LoVo (cell line): Measurements from ENCODE around the gene MAP3K9.

Experiments
- DNase-seq: peaks from one replicate; pipeline ENCODE4 v3.0.0-alpha.2; 2016; ENCODE audit warnings: low spot score

Gene MAP3K9

DNA sequence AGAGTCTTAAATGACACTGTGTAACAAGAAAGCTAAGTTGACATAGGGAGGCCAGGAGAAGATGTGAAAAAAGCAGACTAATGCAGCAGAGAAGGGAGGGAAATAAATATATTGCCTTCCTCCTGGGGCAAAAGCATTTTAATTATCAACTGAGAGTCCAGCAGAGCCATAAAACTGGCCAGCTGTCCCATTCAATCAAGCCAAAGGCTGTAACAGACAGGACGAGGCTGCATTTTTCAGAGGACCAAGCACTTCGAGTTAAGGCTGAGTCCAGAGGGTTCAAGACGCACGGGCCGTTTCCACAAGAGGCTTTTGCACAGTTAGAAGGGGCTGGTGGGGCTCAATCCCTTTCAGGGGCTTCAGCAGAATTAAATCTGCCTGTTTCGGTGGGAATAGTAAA, 20.4 kb downstream of the MAP3K9 start:
- DNase-seq, result no peak

DNA sequence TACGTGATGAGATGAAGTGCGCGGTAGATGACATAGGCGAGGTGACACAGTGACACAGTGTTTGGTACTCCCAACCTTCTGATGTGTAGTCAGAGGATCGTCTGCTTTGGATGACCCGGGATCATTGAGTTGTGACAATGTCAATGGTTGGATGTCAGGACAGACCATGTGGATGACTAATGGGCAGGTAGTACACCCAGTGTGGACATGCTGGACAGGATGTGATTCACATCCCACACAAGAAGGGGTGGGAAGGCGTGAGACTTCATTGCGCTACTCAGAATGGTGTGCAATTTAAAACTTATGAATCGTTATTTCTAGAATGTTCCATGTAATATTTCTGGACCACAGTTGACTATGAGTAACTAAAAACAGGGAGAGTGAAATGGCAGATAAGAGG, 23.8 kb downstream of the MAP3K9 start:
- DNase-seq, result no peak

DNA sequence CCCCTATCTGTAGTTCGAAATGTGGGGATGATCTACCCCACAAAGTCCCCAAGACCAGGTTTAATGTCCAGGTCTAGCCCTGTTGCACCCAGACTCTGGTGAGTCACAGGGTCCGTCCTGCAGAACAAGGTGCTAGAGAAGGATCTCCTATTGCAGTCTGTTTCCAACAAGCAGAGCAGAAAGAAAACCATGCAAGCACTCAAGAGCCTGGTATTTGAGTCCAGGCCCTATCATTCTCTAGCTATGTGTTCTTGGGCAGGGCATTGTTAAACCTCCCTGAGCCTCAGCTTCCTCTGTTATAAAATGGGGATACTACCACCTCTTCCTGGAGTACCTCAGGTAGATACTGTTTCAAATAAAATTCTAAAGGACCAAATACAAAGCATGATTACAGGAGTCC, 24.4 kb downstream of the MAP3K9 start:
- no peak for DNase-seq

GRCh38 chr14:70782361-70782760, 27.0 kb downstream of the MAP3K9 start:
- peak; percentile 61 for DNase-seq

DNA sequence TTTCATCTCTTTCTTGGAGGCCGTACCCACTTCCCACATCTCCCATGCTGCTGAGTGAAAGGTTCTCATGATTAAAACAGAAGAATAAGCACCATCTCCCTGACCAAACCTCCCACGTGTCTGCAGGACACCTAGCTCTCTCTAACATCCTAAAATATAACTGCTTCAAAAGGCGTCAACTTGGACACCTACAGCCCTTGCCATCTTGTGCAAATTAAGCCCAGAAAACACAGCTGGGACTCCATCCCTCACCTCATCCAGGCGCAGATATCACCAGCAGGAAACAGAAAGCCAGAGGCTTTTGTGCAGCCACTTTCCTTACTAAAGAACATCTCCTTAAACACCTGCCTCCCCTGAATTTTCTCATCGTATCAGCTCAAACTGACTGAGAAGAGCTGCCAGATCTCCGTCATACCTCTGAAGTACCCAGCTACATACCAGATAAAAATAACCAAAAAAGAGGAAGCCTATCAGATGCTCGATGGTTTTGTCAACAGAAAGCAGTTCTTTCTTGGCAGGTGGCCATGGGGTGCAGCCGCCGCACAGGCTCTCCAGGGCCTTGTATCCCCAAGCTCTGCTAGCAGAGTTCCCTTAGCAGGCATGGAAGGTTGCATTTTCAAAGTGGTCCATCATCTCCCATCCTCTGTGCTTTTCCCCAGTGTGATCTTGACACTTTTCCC, 28.8 kb downstream of the MAP3K9 start:
- no peak for DNase-seq

GRCh38 chr14:70779667-70780066, 29.6 kb downstream of the MAP3K9 start:
- no peak for DNase-seq

DNA sequence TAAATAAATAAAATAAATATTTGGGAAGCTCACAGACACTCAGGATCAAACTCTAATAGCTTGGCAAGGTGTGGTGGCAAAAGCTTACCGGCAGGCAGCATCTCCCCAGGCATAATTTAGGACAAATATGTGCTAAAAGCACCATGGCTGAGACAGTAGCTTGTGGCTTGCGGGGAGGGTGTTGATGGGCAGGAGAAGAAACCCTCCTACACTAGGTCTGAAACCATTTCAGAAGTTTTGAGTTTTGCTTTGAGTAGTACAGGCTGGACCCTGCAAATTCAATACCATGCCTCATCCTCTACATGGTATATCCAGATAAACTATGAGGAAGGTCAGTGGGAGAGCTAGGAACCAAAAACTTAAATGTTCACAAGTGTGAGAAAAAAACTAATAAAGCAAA, 33.1 kb downstream of the MAP3K9 start:
- DNase-seq, result no peak

GRCh38 chr14:70773182-70773862, 36.0 kb downstream of the MAP3K9 start:
- no peak for DNase-seq

DNA sequence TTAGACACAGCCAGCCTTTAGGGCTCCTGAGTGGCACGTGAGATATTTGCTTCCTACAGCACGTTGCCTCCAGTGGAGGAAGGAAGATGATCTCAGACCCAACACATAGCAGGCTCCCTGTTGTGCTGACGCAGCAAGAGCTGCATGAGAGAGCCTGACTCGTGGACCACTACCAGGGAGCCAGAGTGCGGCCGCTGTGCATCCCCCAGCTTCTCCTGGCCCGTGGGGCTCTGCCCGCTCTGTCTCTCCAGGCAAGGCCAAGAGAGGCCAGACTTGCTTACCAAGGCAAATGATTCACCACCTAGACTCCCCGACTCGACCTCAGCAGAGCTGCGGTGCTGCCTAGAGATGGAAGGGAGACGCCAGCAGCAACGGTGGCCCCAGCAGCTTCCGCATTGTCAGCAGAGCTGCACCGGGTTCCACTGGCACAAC, 37.5 kb downstream of the MAP3K9 start:
- DNase-seq, result no peak

DNA sequence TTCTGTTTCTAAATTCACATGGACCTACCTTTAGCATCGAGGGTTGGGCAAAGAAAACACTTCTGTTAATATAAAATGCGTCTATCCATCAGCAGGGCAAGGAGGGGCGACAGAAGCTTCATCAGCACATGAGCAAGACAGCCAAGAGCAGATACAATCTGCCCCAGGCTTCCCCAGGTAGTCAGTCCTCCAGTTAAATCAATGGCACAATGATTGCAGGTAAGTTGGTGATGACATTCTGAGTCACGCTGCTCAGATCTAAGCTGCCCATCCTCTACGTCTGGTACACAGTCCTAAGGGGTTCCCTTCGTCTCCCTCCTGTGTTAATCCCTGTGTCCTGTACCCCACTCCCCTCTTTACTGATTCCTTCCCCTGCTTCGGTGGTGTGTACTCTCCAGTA, 38.8 kb downstream of the MAP3K9 start:
- no peak for DNase-seq

- DNase-seq, result no peak
Measured at GRCh38 chr14:70759398-70759797, 49.9 kb downstream of the MAP3K9 start.

- DNase-seq, result peak; percentile 35
Measured at GRCh38 chr14:70755655-70756054, 53.7 kb downstream of the MAP3K9 start.

GRCh38 chr14:70754991-70755390, 54.3 kb downstream of the MAP3K9 start:
- DNase-seq, result peak; percentile 94

DNA sequence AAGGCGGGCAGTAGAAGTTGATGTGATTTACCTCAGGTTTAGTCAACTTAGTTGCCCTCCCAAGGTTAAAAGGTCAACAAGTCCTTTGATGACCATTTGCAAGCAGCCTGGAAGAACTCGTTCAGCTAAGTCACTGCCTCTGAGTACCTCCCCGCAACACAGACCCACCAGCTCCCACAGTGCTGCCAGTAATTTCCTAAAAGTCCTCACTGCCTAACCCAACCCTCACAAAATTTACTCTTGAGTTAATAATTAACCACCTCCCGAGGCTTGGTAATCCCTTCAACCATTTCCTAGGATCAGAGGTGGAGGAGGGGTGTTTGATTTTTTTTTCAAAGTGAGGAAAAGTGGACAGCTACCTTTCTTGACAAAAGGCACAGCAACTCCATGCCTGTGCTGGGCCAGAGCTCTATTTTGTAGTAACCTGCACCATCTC, 55.8 kb downstream of the MAP3K9 start:
- DNase-seq, result peak; percentile 75

DNA sequence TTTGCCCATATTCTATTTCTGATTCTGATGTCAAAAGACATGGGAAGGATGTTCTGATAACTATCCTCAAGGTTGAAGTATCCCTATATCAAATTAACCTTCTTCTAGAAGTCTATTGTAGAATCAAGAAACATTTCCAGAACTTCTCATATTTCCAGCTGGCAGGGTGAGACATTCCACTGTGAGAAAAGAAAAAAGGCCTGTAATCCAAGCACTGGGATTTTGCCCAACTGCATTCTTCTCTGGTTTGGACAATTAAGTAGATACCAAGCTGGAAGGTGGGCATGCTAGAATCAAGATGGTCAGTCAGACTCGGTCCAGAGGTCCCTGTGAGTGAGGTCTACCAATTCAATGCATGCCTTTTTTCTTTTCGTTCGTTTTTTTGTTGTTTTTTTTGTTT, 60.9 kb downstream of the MAP3K9 start:
- DNase-seq, result no peak

DNA sequence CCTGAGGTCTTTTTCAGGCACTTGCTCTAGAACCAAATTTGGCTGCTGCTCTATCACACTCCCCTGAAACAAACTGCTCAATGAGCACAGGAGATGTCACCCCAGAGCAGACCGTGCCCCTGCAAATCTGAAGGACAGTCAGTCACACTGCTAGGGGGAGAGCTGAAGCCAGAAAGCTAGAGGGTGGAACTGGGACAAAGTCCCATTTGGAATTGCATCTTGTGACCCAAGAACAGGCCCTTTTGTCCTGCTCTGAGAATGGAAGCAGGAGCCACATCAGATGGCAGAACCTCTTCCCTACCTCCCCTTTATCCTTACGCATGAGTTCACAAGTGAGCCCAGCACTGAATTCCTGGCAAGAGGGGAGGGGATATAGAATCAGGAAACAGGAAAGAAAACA, 64.7 kb downstream of the MAP3K9 start:
- no peak for DNase-seq

DNA sequence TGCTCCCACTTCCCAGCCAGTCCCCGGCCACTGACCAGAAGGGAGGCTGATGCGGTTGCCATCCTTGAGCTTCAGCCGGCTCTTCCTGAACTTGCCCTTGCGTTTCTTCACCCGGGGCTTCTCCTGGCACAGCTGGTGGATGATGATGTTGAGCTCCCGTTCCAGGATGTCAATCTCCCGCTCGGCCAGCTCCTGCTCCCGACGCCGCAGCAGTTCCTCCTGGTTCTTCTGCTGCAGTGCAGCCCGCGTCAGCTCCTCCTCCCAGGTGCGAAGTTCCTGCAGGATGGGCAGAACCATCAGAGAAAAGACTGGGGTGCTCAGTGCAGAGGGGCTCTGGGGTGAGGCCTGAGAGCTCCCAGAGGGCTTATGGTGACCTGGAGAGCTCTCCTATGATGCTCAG, 67.0 kb downstream of the MAP3K9 start:
- no peak for DNase-seq

DNA sequence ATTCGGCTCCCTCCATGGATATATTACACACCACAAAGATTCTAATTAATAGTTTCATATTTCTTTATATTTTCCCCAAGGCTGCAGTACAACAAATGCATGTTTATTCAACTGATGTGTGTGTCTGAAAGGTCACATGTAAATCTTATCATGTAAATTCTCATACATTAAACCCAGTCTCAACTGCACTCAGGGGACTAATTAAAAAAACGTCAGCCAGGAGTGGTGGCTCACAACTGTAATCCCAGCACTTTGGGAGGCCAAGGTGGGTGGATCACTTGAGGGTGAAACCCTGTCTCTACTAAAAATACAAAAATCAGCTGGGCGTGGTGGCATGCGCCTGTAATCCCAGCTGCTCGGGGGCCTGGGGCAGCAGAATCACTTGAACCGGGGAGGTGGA, 67.8 kb downstream of the MAP3K9 start:
- DNase-seq, result no peak

DNA sequence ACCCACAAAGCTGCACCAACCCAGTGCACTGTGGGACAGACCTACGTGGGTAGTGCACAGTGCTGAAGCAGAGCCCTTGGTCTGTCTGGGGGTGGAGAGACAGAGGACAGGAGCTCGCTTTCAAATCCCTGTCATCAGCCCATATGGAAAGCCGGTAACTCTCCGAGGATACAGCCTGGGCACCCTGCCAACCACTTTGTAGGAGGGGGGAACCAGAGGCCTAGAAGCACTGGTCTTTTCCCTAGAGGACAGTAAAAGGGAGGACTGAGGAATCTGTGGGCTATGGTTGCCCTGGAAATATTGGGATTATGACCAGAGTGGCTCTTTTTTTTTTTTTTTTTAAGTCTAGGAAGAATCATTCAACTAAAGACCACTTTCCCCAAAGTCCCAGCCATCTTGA, 74.3 kb downstream of the MAP3K9 start:
- DNase-seq, result no peak

DNA sequence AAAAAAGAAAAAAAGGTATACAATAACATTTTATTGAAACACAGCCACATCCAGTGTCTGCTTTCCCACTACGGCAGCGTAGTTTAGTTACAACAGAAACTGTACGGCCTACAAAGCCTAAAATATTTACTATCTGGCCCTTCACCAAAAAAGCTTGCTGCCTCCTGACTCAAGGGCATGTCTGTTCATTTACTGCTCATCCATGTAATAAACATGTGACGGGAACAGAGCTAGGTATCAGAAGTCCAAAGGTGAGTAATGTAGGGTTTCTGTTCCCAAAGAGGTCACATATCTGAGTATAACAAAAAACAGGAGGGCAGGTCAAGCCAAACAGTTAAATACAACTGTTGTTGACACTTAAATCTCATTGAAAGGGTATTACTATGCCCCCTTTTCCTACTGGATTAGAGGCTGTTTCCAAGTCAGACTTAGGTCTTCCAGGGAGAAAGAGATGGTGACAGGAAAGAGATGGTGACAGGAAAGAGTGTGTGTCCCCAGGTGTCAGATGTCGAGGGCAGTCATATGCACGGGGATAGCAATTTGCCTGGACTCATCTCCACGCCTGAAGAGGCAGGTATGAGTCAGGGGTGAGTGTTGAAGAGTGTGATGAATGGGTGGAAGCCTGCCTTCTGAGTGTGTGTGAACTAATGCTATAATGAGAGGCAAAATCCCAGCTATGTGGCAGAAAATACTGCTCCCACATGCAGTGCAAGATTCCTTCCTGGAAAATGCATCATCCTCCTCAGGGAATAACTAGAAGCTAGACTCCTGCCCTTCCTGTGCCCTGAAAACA, 77.7 kb downstream of the MAP3K9 start:
- DNase-seq, result no peak

DNA sequence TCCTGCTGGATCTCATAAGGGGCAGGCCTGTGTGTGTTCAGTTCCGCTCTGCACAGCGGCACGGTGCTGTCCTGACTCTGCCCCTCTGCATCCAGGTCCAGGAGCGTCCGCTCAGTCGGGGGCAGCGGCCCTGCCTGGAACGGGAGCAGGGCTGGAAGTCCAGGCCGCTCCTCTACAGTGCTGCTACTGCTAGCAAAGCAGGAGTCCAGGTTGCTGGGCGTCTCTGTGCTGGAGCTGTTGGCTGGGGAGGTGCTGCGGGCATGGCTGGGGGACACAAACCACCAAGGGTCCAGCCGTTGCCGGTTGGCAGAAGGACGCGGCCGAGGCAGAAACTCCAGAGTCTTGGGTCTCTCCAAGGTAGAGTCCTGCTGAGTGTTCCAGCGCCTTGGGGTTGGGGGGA, 78.9 kb downstream of the MAP3K9 start:
- no peak for DNase-seq

DNA sequence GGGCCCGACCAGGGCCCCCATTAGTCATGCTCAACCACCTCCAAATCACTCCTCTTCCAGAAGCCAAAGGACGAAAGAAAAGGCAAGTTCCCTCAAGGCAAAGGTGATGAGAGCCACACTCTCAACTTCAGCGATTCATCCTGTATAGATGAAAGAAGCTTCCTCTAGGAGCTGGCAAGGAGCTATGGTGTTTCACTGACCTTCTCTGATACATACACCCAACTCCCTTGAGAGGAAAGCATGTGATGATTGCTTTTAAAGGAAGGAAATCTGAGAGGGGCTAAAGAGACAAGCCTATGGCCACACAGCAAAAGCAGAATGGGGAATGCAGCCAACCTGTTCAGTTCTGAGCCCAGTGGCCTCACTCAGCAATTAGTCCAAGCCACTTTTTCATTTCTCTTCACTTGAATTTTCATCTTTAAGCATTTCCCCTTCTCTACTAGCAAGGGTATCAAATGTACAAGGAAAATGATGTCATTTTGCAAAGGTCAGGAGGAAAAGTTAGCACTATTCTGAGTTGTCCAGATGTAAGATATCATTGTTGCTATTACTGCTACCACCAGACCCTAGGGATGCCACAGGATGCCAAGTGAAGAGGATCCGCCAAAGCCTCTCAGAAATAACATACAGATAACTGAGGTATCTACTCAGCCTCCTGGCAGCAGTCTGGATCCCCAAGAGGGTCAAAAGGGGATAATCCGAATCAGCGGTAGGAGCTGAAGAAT, 82.5 kb downstream of the MAP3K9 start:
- DNase-seq, result no peak
